Measurements from ENCODE around the gene PDE10A.
A peak's percentile ranks its signal among the peaks of the same experiment; 100 is the strongest.

PDE10A gene

DNA sequence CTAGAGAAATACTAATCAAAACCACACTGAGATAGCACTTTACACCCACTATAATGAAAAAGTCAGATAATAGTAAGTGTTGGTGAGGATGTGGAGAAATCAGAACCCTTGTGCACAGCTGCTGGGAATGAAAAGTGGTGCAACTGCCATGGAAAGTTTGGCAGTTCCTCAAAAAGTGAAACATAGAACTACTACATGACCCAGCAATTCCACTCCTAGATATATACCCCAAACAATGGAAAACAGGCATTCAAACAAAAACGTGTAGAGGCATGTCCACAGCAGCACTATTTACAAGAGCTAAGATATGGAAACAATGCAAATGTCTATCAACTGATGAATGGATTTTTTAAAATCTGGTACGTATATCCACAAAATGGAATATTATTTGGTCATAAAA, 236.1 kb downstream of the PDE10A start:
- TF ChIP-seq, protein P1, sequence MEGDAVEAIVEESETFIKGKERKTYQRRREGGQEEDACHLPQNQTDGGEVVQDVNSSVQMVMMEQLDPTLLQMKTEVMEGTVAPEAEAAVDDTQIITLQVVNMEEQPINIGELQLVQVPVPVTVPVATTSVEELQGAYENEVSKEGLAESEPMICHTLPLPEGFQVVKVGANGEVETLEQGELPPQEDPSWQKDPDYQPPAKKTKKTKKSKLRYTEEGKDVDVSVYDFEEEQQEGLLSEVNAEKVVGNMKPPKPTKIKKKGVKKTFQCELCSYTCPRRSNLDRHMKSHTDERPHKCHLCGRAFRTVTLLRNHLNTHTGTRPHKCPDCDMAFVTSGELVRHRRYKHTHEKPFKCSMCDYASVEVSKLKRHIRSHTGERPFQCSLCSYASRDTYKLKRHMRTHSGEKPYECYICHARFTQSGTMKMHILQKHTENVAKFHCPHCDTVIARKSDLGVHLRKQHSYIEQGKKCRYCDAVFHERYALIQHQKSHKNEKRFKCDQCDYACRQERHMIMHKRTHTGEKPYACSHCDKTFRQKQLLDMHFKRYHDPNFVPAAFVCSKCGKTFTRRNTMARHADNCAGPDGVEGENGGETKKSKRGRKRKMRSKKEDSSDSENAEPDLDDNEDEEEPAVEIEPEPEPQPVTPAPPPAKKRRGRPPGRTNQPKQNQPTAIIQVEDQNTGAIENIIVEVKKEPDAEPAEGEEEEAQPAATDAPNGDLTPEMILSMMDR (IDR thresholded peaks at IDR 0.05; ENCODE audit: insufficient read depth, low read depth, low read length, missing control alignments) = no peak
- no peak overlapping the region for H3K4me3 ChIP-seq (ENCODE audit: low read length)
- peak; percentile 38 for DNase-seq (ENCODE audit: low read depth)

DNA sequence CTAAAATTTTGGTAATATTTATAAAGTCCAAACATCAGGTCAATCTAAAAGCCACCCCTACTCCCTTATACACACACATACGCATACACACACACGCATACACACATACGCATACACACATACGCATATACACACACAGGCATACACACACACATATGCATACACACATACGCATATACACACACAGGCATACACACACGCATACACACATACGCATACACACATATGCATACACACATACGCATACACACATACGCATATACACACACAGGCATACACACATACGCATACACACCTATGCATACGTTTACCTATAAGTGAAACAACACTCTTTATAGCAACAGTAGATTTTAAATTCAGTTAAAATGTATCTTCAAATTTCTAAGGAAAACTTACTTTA, 240.8 kb downstream of the PDE10A start:
- TF ChIP-seq, protein P1 (IDR thresholded peaks at IDR 0.05; ENCODE audit: insufficient read depth, low read depth, low read length, missing control alignments) = no peak
- H3K4me3 ChIP-seq (ENCODE audit: low read length) = no peak overlapping the region
- DNase-seq (ENCODE audit: low read depth) = no peak

DNA sequence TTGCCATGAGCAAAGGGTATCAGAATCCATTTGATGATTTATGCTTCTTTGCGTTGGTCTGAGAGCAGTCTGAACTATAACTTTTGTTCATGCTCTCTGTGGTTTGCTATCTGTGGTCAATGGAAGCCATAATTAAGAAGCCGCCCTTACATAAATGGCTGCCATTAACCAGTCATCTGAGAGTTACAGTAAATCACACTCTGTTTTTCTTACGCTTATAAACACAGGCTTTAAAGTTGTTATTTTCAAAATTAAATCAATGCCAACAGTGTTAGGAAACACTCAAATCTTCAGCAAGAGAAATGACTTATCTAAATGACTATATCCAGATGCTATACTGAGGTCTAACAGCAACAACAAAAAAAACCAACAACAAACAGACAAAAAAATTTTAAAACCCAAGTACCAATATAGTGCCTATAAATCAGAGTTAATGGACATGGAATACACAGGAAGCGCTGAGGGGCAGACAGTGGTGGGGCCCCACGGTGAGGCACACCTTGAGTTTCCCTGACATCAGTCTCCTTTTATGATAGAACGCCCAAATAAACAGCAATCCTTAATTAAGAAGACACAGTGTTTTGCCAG, 245.7 kb downstream of the PDE10A start:
- no peak for DNase-seq (ENCODE audit: low read depth)
- H3K4me3 ChIP-seq (ENCODE audit: low read length) = no peak overlapping the region
- TF ChIP-seq, protein P1 (IDR thresholded peaks at IDR 0.05; ENCODE audit: insufficient read depth, low read depth, low read length, missing control alignments) = no peak

DNA sequence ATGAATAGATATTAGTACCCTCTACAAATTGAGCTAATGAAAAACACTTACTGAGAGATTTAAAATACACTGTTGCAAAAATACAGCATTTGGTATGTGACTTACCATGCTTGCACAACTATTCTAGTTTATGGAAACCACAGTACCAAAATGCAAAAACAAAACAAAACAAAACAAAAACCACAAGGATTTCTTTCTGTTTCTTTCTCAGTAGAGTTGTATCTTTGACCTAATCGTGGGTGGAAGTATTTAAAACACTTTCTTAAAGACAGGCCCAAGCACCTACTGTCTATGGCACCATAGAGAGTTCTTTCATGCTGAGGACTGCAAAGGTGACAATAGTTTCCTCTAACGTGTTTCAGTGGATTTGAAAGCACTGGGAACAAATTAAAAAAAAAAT, 258.3 kb downstream of the PDE10A start:
- TF ChIP-seq, protein P1 (IDR thresholded peaks at IDR 0.05; ENCODE audit: insufficient read depth, low read depth, low read length, missing control alignments) = no peak
- H3K4me3 ChIP-seq (ENCODE audit: low read length) = no peak overlapping the region
- DNase-seq (ENCODE audit: low read depth) = no peak

DNA sequence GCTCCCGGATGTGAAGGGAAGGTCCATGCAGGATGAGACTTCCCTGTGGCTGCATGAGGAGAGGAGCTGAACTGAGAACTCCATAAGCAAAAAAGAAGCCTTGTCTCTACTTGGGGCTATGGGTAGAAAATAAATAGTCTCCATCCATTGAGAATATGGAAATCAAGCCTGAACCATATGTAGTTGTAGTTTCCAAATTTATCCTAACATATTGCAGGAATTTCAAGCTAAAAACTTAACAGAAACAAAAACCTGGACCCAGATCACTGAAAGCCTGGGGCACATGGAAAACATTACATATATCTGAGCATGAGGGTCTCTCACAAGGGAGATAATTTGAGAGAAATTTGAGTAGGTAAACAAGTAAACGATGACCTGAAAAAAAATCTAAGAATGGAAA, 258.7 kb downstream of the PDE10A start:
- DNase-seq (ENCODE audit: low read depth) = no peak
- no peak overlapping the region for H3K4me3 ChIP-seq (ENCODE audit: low read length)
- TF ChIP-seq, protein P1 (IDR thresholded peaks at IDR 0.05; ENCODE audit: insufficient read depth, low read depth, low read length, missing control alignments) = no peak

DNA sequence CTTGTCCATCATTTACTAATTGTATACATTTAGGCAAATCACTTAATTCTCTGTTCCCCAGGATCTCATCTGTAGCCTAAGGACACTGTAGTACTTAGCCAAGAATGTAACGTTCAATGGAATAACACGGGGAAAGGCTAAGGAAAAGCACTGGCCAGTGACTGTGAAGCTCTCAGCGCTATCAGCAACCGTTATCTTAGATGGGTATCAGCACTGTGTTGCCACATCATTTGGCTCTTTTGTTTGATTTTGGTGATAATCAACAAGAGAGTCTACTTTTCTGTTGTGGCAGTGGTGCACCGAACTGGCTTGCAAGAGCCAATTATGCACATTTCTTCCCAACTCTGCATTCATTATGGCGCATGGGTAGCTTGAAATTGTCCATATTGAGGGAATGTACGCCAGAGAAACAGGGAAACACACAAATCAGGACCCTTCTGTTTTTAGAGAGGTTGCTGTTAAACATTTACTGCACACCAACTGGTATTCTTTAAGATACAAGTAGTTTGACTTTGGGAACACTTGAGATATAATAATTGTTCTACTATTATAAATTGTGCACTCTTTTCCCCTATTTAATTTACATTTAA, 259.9 kb downstream of the PDE10A start:
- TF ChIP-seq, protein P1 (IDR thresholded peaks at IDR 0.05; ENCODE audit: insufficient read depth, low read depth, low read length, missing control alignments) = no peak
- no peak for DNase-seq (ENCODE audit: low read depth)
- no peak overlapping the region for H3K4me3 ChIP-seq (ENCODE audit: low read length)

- DNase-seq (ENCODE audit: low read depth) = no peak
Observed at GRCh38 chr6:165401092-165401491, 261.9 kb downstream of the PDE10A start.

More at GRCh38 chr6:165401092-165401491, 261.9 kb downstream of the PDE10A start:
- H3K4me3 ChIP-seq (ENCODE audit: low read length) = no peak overlapping the region
- TF ChIP-seq, protein P1 (IDR thresholded peaks at IDR 0.05; ENCODE audit: insufficient read depth, low read depth, low read length, missing control alignments) = no peak

All from epithelial cell of esophagus (primary cell).